DND-41 (cell line): Measurements from ENCODE around the gene BST1.

Experiments
- EZH2 ChIP-seq: IDR thresholded peaks from 3 replicates; pipeline ENCODE4 v1.6.1; 2012; ENCODE audit warnings: borderline replicate concordance, low read depth, mild to moderate bottlenecking, moderate library complexity, low read length, inconsistent platforms; ENCODE audit not compliant: severe bottlenecking
- TF ChIP-seq, protein P1 (sequence below): IDR thresholded peaks from 2 replicates; pipeline ENCODE4 v1.5.1; 2012; ENCODE audit warnings: borderline replicate concordance, low read length, moderate library complexity, mild to moderate bottlenecking; ENCODE audit not compliant: poor library complexity, severe bottlenecking; ENCODE audit errors: extremely low read depth

DNA sequence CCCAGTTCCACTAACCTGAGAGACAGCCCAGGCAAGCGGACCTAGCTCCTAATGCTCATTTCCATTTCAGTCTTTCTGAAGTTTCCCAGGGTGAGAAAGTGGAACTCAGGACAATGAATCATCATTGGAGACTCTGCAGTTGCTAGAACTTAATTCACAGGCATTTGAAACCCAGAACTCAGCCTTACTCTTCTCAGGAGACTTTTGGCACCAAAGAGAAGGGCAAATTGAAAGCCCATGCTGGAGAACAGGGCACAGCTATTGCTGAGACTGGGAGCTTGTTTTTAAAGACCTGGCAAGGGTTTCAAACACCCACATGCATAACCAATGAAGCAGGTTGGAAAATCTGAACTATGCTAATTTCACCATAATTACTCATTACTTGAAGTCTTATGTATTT lies 36.0 kb downstream of the BST1 start:
- TF ChIP-seq, protein P1, sequence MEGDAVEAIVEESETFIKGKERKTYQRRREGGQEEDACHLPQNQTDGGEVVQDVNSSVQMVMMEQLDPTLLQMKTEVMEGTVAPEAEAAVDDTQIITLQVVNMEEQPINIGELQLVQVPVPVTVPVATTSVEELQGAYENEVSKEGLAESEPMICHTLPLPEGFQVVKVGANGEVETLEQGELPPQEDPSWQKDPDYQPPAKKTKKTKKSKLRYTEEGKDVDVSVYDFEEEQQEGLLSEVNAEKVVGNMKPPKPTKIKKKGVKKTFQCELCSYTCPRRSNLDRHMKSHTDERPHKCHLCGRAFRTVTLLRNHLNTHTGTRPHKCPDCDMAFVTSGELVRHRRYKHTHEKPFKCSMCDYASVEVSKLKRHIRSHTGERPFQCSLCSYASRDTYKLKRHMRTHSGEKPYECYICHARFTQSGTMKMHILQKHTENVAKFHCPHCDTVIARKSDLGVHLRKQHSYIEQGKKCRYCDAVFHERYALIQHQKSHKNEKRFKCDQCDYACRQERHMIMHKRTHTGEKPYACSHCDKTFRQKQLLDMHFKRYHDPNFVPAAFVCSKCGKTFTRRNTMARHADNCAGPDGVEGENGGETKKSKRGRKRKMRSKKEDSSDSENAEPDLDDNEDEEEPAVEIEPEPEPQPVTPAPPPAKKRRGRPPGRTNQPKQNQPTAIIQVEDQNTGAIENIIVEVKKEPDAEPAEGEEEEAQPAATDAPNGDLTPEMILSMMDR = no peak
- no peak for TF ChIP-seq EZH2
